GM11168 (cell line): ENCODE measurements around the gene RIN1.
"Not testable (repeated sequence)": the region's sequence is repeated elsewhere in the genome, so short reads cannot be mapped to it uniquely, and the experiment has no call there.

Source experiments
- in situ Hi-C: fragments of 300-500 bp; cut with MboI; formaldehyde crosslinking; loops from one replicate; pipeline ENCODE4 v1.12.0; 2022; ENCODE audit warnings: low sequenced_read_pairs; ENCODE audit not compliant: unreplicated experiment

RIN1 gene

GRCh38 chr11:66336234-66337102, at the start of gene RIN1:
TSS of gene RIN1 (minus strand) at chr11:66336434. CDS start at chr11:66336402, 32 bp downstream.
- in situ Hi-C loops = no loop called here

GRCh38 chr11:66384316-66384715, 48.1 kb upstream of the RIN1 start:
- in situ Hi-C loops = not testable (repeated sequence)

GRCh38 chr11:66380264-66380663, 44.0 kb upstream of the RIN1 start:
- in situ Hi-C loops = not testable (repeated sequence)

GRCh38 chr11:66373690-66374287, 37.6 kb upstream of the RIN1 start:
- in situ Hi-C loops = not testable (repeated sequence)

GRCh38 chr11:66373265-66373664, 37.0 kb upstream of the RIN1 start:
- in situ Hi-C loops = no loop called here

GRCh38 chr11:66371627-66372415, 35.6 kb upstream of the RIN1 start, which contains the start of gene SLC29A2:
TSS of gene SLC29A2 (minus strand) at chr11:66371760. CDS start at chr11:66371591, 169 bp downstream.
- in situ Hi-C loops = no loop called here

- in situ Hi-C loops = no loop called here
Observed at GRCh38 chr11:66369073-66369894, 33.0 kb upstream of the RIN1 start.

GRCh38 chr11:66368484-66368883, 32.2 kb upstream of the RIN1 start:
- in situ Hi-C loops = no loop called here

- in situ Hi-C loops = no loop called here
Observed at GRCh38 chr11:66367561-66368312, 31.5 kb upstream of the RIN1 start.

- in situ Hi-C loops = no loop called here
Observed at GRCh38 chr11:66366844-66367477, 30.7 kb upstream of the RIN1 start.

- in situ Hi-C loops = no loop called here
Observed at GRCh38 chr11:66365711-66366619, 29.7 kb upstream of the RIN1 start.

GRCh38 chr11:66365166-66365565, 28.9 kb upstream of the RIN1 start:
- in situ Hi-C loops = no loop called here

GRCh38 chr11:66363805-66364535, 27.7 kb upstream of the RIN1 start:
- in situ Hi-C loops = no loop called here

- in situ Hi-C loops = no loop called here
Observed at GRCh38 chr11:66363187-66363601, 27.0 kb upstream of the RIN1 start.

GRCh38 chr11:66362481-66363147, 26.4 kb upstream of the RIN1 start:
- in situ Hi-C loops = no loop called here

- in situ Hi-C loops = no loop called here
Observed at GRCh38 chr11:66361502-66361941, 25.3 kb upstream of the RIN1 start.
